Placental pericyte (primary cell): ENCODE results near the gene GBE1. TPM values are rescaled to one million over a fixed set of nuclear protein-coding genes. Genes with fewer than 3 reads are reported as not detected.

Experiments
- small RNA-seq: library from RNA; depleted of rRNA; stranded (forward); fragments of <200 nt; gene quantifications from one replicate; pipeline ENCODE3, GENCODE V24; 2012; ENCODE audit warnings: low replicate concordance
- total RNA-seq: library from RNA; depleted of rRNA; stranded (reverse); fragments of >200 nt; gene quantifications from 2 replicates; pipeline ENCODE4 v1.2.3, GENCODE V29; 2012

The GBE1 gene
- 88.4 and 120 TPM in 2 replicates for total RNA-seq

GRCh38 chr3:81760924-81761903, at the start of gene GBE1:
GBE1 (minus strand) TSS chr3:81761645; CDS start chr3:81761517, 128 bp downstream.

Small RNA genes within 50 kb of the gene (small RNA-seq; reads per million reads assigned to genes)
- gene AC017015.1 (not detected), gene RNU2-28P (6.5 reads per million, percentile 91 among the genes with 10 or more reads in this experiment)
